ENCODE results near the gene ZDHHC8.

ZDHHC8 gene

DNA sequence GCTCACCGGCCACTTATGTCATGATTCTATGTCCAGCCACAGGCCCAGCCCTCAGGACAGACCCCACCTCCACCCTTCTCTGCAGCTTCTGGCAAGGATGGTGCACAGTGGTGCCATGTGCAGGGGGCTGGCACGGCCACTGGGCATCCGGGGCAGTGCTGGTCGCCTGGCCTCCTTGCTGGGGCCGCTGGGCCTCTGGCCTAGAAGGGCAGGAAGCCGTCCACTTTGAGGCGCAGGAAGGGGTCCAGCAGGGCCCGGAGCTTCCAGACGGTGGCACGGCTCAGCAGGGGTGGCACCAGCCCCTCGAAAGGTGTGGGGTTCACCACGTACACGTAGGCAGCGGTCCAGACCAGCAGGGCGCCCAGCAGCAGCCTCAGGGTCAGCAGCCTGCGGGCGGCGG is 16.8 kb downstream of the ZDHHC8 start:
- Histone ChIP-seq H3K27me3 (ENCODE audit: control insufficient read depth in 1 of 2, insufficient read depth in 2 of 2, low read length in 2 of 2) (no peaks in the 10 kb centered on the region), H3K9me3 (ENCODE audit: control insufficient read depth in 2 of 2, low read length in 2 of 2) (no peaks in the 10 kb centered on the region), H3K27ac (ENCODE audit: low read length) (no peak overlapping the region), H3K4me1 (ENCODE audit: control insufficient read depth, insufficient read depth, low read length) (no peaks in the 10 kb centered on the region), H3K36me3 (ENCODE audit: control insufficient read depth in 2 of 2, insufficient read depth in 2 of 2, low read length in 2 of 2) (peaks cover 0 to 3% of the 10 kb centered on the region in 2 donors), H3K9ac (ENCODE audit: low read length in 2 of 2) (no peak overlapping the region), H3K4me3 (ENCODE audit: low read length in 2 of 2) (no peak overlapping the region)

DNA sequence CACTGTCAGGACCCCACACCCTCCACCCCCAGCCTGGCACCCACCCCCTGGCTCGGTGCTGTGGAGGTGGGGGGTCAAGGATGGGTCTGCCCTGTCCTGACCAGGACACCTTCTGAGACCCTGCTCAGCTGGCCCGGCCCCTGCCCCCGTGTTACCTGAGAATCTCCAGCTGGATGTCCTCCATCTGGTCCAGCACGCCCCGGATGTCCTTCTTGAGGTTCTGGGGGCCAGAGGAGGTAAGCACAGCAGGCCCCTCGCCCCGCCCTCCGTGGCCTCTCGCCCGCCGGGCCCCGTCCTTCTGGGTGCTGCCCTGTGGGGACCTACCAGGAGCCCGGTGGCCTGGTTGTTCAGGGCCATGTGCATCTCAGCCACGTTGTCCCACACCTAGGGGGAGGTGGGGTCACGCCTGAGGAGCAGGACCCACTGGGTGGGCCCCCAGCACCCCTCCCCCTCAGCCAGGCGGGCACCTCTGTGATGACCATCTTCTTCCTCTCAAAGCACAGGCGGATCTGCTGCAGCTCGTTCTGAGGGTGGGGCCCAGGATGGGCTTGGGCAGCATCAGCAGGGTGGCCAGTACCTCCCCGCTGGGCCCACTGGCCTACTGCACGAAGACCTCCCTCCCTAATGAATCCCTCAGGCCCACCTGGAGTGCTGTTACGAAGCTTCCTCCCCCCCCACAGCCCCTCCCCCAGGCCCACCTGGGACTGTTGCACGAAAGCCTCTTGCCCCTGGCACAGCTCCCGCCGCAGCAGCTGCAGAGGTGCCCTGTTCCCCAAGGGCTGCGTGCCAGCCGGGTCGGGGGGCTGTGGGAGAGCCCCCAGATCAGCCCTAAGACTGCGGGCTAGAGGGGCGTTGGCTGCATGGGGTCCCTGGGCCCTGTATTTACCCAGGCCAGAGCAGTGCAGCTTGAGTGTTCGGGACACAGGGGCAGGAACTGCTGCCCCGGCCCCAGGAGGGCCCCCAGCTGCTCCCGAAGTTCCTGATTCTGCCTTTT is 17.9 kb downstream of the ZDHHC8 start:
- Histone ChIP-seq H3K4me3 (ENCODE audit: low read length in 2 of 2) (no peak overlapping the region), H3K9ac (ENCODE audit: low read length in 2 of 2) (no peak overlapping the region), H3K36me3 (ENCODE audit: control insufficient read depth in 2 of 2, insufficient read depth in 2 of 2, low read length in 2 of 2) (no peaks in the 10 kb centered on the region), H3K4me1 (ENCODE audit: control insufficient read depth, insufficient read depth, low read length) (no peaks in the 10 kb centered on the region), H3K9me3 (ENCODE audit: control insufficient read depth in 2 of 2, low read length in 2 of 2) (no peaks in the 10 kb centered on the region), H3K27ac (ENCODE audit: low read length) (no peak overlapping the region), H3K27me3 (ENCODE audit: control insufficient read depth in 1 of 2, insufficient read depth in 2 of 2, low read length in 2 of 2) (peaks cover 0 to 2% of the 10 kb centered on the region in 2 donors)

DNA sequence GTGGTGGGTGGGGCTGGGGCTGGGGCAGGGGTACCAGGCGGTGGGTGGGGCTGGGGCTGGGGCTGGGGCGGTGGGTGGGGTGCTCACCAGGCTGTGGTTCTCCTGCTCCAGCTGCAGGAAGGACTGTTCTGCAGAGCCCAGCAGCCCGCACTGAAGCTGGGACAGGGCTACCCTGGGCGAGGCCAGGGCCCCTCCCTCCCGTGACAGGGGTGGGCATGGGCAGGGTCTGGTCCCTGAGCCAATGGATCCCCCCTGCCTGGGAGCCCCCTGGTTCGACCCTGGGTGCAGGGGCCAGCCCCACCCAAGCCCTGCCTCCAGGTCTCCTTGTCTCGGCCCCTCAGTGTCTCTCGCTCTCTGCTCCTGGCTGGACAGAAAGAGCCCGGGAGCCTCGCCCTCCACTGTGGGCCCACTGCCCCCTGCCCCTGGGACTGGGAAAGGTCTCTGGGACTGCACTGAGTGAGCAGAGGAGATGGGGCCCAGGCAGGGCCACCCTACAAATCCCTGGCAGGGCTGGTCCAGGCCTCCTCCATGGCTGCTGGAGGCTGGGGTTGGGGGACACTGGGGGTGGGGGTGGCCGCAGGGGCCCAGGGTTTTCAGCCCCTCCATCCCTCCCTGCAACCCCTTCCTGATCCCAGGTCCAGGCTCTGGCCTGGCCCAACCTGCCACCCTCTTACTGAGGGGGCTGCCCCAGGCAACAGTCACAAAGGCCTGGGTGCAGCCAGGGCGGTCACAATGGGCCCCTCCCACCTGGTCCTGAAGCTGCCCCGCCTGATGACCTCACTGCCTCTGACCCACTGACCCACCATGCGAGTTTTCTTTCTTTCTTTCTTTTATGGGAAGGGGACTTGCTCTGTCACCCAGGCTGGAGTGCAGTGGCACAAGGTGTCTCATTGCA is 19.0 kb downstream of the ZDHHC8 start, which contains the start of gene CCDC188:
TSS of gene CCDC188 (minus strand) at position 675 of the 895 bp plus-strand sequence. CDS start at position 606, 69 bp downstream.
- no peak within 1 kb of the TSS for H3K9ac ChIP-seq (ENCODE audit: low read length in 2 of 2)
- peaks cover 0 to 6% of the 10 kb centered on the region in 2 donors for H3K27me3 ChIP-seq (ENCODE audit: control insufficient read depth in 1 of 2, insufficient read depth in 2 of 2, low read length in 2 of 2)
- H3K4me3 ChIP-seq (ENCODE audit: low read length in 2 of 2), result no peak within 1 kb of the TSS
- no peak within 1 kb of the TSS for H3K27ac ChIP-seq (ENCODE audit: low read length)
- no peaks in the 10 kb centered on the region for H3K9me3 ChIP-seq (ENCODE audit: control insufficient read depth in 2 of 2, low read length in 2 of 2)
- no peaks in the 10 kb centered on the region for H3K4me1 ChIP-seq (ENCODE audit: control insufficient read depth, insufficient read depth, low read length)
- no peaks in the 10 kb centered on the region for H3K36me3 ChIP-seq (ENCODE audit: control insufficient read depth in 2 of 2, insufficient read depth in 2 of 2, low read length in 2 of 2)

DNA sequence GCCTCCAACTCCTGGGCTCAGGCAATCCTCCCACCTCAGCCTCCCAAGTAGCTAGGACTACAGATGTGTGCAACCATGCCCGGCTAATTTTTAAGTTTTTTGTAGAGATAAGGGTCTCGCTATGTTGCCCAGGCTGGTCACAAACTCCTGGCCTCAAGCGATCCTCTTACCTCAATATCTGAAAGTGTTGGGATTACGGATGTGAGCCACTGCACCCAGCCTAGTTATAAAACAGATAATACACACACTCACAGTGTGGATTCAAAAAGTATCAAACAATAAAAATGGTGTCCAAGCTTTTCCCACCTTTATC is 19.6 kb downstream of the ZDHHC8 start:
- H3K4me1 ChIP-seq (ENCODE audit: control insufficient read depth, insufficient read depth, low read length), result no peaks in the 10 kb centered on the region
- H3K27ac ChIP-seq (ENCODE audit: low read length), result no peak overlapping the region
- H3K9me3 ChIP-seq (ENCODE audit: control insufficient read depth in 2 of 2, low read length in 2 of 2), result no peaks in the 10 kb centered on the region
- H3K36me3 ChIP-seq (ENCODE audit: control insufficient read depth in 2 of 2, insufficient read depth in 2 of 2, low read length in 2 of 2), result no peaks in the 10 kb centered on the region
- peaks cover 2 to 6% of the 10 kb centered on the region in 2 donors for H3K27me3 ChIP-seq (ENCODE audit: control insufficient read depth in 1 of 2, insufficient read depth in 2 of 2, low read length in 2 of 2)
- H3K9ac ChIP-seq (ENCODE audit: low read length in 2 of 2), result no peak overlapping the region
- H3K4me3 ChIP-seq (ENCODE audit: low read length in 2 of 2), result no peak overlapping the region

DNA sequence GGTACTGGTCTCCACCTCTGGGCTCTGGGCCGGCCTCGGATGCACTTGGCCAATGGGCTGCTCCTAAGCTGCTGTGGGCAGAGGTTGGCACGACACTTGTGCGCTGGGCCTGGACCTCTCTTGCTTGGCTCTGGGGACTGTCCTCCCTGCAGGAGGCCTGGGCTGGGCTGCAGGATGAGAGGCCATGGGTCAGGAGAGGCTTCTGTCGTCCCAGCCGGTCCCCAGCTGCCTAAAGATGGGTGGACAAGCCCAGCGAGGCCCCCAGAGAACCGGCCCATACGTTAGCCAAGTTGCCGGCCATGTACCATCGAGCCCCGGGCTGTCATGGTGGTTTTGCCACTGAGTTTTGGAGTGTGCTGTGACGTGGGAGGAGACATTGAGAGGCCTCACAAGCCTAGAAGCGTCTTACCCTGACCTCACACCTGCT is 20.9 kb downstream of the ZDHHC8 start:
- Histone ChIP-seq H3K4me1 (ENCODE audit: control insufficient read depth, insufficient read depth, low read length) (peaks cover 4% of the 10 kb centered on the region), H3K4me3 (ENCODE audit: low read length in 2 of 2) (no peak overlapping the region), H3K36me3 (ENCODE audit: control insufficient read depth in 2 of 2, insufficient read depth in 2 of 2, low read length in 2 of 2) (no peaks in the 10 kb centered on the region), H3K9me3 (ENCODE audit: control insufficient read depth in 2 of 2, low read length in 2 of 2) (no peaks in the 10 kb centered on the region), H3K9ac (ENCODE audit: low read length in 2 of 2) (no peak overlapping the region), H3K27ac (ENCODE audit: low read length) (no peak overlapping the region), H3K27me3 (ENCODE audit: control insufficient read depth in 1 of 2, insufficient read depth in 2 of 2, low read length in 2 of 2) (peaks cover 4 to 11% of the 10 kb centered on the region in 2 donors)

DNA sequence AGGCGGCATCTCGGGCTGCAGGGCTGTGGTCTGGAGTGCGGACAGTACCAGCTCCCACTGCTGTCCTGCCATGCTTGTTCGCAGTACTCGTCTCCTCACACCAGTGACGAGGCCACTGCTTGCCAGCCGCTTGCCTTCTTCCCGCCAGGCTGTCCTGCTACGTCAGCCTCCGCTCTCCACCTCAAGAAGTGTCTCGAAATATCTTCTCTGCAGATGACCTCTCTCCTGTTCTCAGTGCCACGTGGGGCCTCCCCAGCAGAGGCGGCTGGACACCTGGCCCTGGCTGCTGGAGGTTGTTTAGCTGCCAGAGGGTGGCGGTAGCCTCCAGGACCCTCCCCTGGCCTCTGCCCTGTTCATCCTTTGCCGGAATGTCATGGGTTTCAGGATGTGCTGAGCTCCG is 22.3 kb downstream of the ZDHHC8 start:
- Histone ChIP-seq H3K4me3 (ENCODE audit: low read length in 2 of 2) (no peak overlapping the region), H3K9me3 (ENCODE audit: control insufficient read depth in 2 of 2, low read length in 2 of 2) (no peaks in the 10 kb centered on the region), H3K4me1 (ENCODE audit: control insufficient read depth, insufficient read depth, low read length) (peaks cover 4% of the 10 kb centered on the region), H3K36me3 (ENCODE audit: control insufficient read depth in 2 of 2, insufficient read depth in 2 of 2, low read length in 2 of 2) (no peaks in the 10 kb centered on the region), H3K9ac (ENCODE audit: low read length in 2 of 2) (no peak overlapping the region), H3K27ac (ENCODE audit: low read length) (no peak overlapping the region), H3K27me3 (ENCODE audit: control insufficient read depth in 1 of 2, insufficient read depth in 2 of 2, low read length in 2 of 2) (peaks cover 4 to 15% of the 10 kb centered on the region in 2 donors)

DNA sequence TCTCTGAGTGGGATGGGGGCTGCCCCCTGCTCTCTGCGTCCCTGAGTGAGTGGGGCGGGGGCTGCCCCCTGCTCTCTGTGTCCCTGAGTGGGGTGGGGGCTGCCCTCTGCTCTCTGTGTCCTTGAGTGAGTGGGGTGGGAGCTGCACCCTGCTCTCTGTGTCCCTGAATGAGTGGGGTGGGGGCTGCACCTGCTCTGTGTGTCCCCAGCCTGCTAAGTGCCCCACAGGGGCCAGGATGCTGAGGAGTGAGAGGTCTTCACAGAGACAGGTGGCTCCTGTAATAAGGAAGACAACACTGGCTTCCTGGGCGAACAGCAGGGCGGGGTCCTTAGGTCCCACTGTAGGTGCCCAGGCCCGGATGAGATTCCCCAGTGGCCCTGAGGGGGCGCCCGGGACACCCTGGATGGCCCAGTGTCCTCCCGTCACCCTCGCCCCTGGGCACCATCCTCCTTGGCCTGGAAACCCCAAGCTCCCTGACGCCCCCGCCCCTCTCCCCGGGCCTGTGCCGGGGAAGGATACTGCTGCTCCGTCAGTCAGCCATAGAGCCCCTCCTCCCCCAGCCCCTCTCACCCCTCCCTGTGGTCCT is 23.1 kb downstream of the ZDHHC8 start:
- Histone ChIP-seq H3K4me1 (ENCODE audit: control insufficient read depth, insufficient read depth, low read length) (peaks cover 4% of the 10 kb centered on the region), H3K9ac (ENCODE audit: low read length in 2 of 2) (no peak overlapping the region), H3K27me3 (ENCODE audit: control insufficient read depth in 1 of 2, insufficient read depth in 2 of 2, low read length in 2 of 2) (peaks cover 4 to 15% of the 10 kb centered on the region in 2 donors), H3K36me3 (ENCODE audit: control insufficient read depth in 2 of 2, insufficient read depth in 2 of 2, low read length in 2 of 2) (no peaks in the 10 kb centered on the region), H3K4me3 (ENCODE audit: low read length in 2 of 2) (no peak overlapping the region), H3K9me3 (ENCODE audit: control insufficient read depth in 2 of 2, low read length in 2 of 2) (no peaks in the 10 kb centered on the region), H3K27ac (ENCODE audit: low read length) (no peak overlapping the region)

DNA sequence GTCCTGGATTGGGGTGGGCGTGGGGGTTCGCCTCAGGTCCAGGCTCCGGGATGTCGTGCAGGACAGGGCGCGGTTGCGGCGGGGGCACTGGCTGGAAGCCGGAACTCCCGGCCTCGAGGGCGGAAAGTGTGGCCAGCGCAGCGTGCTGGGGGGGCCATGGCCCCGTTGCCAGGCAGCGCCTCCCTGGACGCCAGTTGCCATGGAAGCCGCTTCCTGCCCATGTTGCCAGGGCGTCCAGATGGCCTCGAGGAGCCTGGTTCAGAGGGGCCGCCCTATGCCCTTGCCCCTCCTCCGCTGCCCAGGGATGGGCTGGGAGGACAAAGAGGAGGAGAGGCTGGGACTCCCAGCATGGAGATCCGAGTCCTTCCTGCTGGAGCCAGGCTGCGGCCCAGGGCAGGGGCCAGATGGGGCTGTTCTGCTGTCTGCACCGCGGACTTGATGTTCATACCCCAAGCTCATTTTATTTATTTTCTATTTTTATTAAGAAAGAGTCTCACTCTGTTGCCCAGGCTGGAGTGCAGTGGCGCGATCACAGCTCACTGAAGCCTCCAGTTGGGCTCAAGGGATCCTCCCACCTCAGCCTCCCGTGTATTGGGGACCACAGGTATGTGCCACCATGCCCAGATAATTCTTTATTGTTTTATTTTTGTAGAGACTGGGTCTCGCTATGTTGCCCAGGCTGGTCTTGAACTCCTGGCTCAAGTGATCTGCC is 23.9 kb downstream of the ZDHHC8 start:
- Histone ChIP-seq H3K27me3 (ENCODE audit: control insufficient read depth in 1 of 2, insufficient read depth in 2 of 2, low read length in 2 of 2) (peaks cover 4 to 15% of the 10 kb centered on the region in 2 donors), H3K9ac (ENCODE audit: low read length in 2 of 2) (no peak overlapping the region), H3K4me3 (ENCODE audit: low read length in 2 of 2) (no peak overlapping the region), H3K4me1 (ENCODE audit: control insufficient read depth, insufficient read depth, low read length) (peaks cover 4% of the 10 kb centered on the region), H3K27ac (ENCODE audit: low read length) (no peak overlapping the region), H3K9me3 (ENCODE audit: control insufficient read depth in 2 of 2, low read length in 2 of 2) (no peaks in the 10 kb centered on the region), H3K36me3 (ENCODE audit: control insufficient read depth in 2 of 2, insufficient read depth in 2 of 2, low read length in 2 of 2) (no peaks in the 10 kb centered on the region)

DNA sequence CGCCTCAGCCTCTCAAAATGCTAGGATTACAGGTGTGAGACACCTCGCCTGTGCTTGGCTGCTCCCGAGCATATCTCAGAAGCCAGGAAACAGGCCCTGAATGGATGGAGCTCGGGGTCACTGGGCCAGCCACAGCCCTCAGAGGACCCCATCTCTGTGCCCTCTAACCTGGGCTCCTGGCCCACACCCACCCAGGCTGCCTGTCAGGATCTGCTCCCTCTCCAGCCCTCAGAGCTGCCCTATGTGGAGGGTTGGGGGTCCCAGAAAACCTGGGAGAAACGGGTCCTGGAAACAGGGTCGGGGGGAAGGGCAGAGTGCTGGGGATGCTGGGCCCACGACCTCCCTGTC is 24.4 kb downstream of the ZDHHC8 start:
- Histone ChIP-seq H3K4me1 (ENCODE audit: control insufficient read depth, insufficient read depth, low read length) (peaks cover 4% of the 10 kb centered on the region), H3K27ac (ENCODE audit: low read length) (no peak overlapping the region), H3K4me3 (ENCODE audit: low read length in 2 of 2) (no peak overlapping the region), H3K9me3 (ENCODE audit: control insufficient read depth in 2 of 2, low read length in 2 of 2) (no peaks in the 10 kb centered on the region), H3K27me3 (ENCODE audit: control insufficient read depth in 1 of 2, insufficient read depth in 2 of 2, low read length in 2 of 2) (peaks cover 4 to 16% of the 10 kb centered on the region in 2 donors), H3K36me3 (ENCODE audit: control insufficient read depth in 2 of 2, insufficient read depth in 2 of 2, low read length in 2 of 2) (no peaks in the 10 kb centered on the region), H3K9ac (ENCODE audit: low read length in 2 of 2) (no peak overlapping the region)
